ENCODE data around the gene BEND6.

BEND6 gene

DNA sequence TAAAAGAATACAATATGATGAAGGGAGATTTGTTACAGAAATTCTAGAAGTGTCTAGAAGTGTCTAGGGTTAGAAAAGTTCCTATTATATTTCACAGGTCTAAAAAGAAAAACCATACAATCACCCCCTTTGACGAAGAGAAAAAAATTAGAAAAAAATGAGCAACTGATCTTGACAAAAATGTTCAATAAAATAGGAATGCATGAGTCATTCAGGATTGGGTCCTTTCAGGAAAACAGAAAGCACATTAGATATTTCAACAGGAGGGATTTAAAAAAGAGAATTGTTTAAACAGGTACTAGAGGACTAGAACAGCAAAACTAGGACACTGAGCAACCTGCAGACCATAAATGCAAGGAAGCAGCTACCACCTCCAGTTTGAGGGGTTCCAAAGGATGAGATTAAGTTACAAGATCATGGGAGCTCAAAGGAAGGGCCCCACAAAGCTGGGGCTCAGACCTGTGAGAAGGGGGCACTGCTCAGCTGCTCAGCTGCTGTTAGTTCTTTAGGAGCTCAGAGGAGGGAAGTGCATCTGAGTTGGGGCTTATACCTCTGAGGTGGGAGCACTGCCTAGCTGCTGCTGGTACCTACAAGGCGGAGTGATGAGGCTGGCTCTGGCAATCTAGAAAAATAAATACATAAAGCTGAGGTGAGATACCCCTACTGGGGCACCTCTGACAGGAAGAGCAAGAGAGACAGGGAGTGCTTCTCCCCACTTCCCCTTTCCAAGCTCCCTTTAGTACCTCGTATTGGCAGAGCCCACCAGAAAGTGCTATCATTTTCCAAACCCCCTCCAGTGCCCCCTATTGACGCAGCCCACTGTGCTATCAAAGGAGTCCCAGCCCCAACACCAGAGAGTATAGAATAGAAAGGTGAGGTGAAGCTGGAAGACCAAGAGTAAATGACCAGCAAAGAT, 27.1 kb upstream of the BEND6 start:
- Mint-ChIP-seq H3K27ac (no peak overlapping the region), H3K36me3 (ENCODE audit: insufficient read depth) (no peaks in the 10 kb centered on the region), H3K4me3 (no peak overlapping the region), H3K27me3 (peaks cover 59 to 70% of the 10 kb centered on the region in 2 donors), H3K4me1 (ENCODE audit: low read depth in 2 of 2) (no peaks in the 10 kb centered on the region), H3K9me3 (no peaks in the 10 kb centered on the region)
- DNase-seq = no peak
- no peak for ATAC-seq (replicated peaks)

DNA sequence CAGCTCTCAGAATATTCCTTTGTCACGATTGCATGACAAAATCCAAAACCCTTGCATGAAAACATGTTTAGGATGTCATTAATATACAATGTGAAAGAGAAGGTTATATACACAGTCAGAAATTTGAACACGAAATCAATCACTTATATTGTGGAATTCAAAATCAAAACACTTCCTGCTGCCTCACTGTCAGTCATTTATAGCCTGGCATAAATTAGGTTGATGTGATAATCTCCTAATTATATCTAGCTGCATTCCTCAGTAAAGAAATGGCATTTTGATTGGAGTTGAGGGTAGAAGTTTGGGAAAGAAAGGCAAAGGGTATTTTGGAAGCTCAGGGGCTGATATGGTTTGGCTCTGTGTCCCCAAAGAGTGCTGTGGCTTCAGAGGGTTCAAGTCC, 24.1 kb upstream of the BEND6 start:
- no peaks in the 10 kb centered on the region for H3K9me3 Mint-ChIP-seq
- DNase-seq (no peak), ATAC-seq (replicated peaks) (no peak)
- no peaks in the 10 kb centered on the region for H3K36me3 Mint-ChIP-seq (ENCODE audit: insufficient read depth)
- H3K27ac Mint-ChIP-seq = no peak overlapping the region
- no peaks in the 10 kb centered on the region for H3K4me1 Mint-ChIP-seq (ENCODE audit: low read depth in 2 of 2)
- H3K4me3 Mint-ChIP-seq = no peak overlapping the region
- H3K27me3 Mint-ChIP-seq = peaks cover 47 to 55% of the 10 kb centered on the region in 2 donors

- ATAC-seq (replicated peaks) (no peak), DNase-seq (no peak)
- Mint-ChIP-seq H3K36me3 (ENCODE audit: insufficient read depth) (no peaks in the 10 kb centered on the region), H3K9me3 (no peaks in the 10 kb centered on the region), H3K4me3 (no peak overlapping the region), H3K4me1 (ENCODE audit: low read depth in 2 of 2) (no peaks in the 10 kb centered on the region), H3K27me3 (peaks cover 30 to 41% of the 10 kb centered on the region in 2 donors), H3K27ac (no peak overlapping the region)
Measured at GRCh38 chr6:56932910-56933477, 21.9 kb upstream of the BEND6 start.

GRCh38 chr6:56933650-56934049, 21.3 kb upstream of the BEND6 start:
- Mint-ChIP-seq H3K4me1 (ENCODE audit: low read depth in 2 of 2) (no peaks in the 10 kb centered on the region), H3K36me3 (ENCODE audit: insufficient read depth) (no peaks in the 10 kb centered on the region), H3K27me3 (peaks cover 29 to 37% of the 10 kb centered on the region in 2 donors), H3K27ac (no peak overlapping the region), H3K4me3 (no peak overlapping the region), H3K9me3 (no peaks in the 10 kb centered on the region)
- ATAC-seq (replicated peaks) (no peak), DNase-seq (no peak)

- Mint-ChIP-seq H3K4me3 (no peak overlapping the region), H3K27me3 (peaks cover 29 to 37% of the 10 kb centered on the region in 2 donors), H3K27ac (no peak overlapping the region), H3K4me1 (ENCODE audit: low read depth in 2 of 2) (no peaks in the 10 kb centered on the region), H3K9me3 (no peaks in the 10 kb centered on the region), H3K36me3 (ENCODE audit: insufficient read depth) (no peaks in the 10 kb centered on the region)
- ATAC-seq (replicated peaks) (no peak), DNase-seq (no peak)
Measured at GRCh38 chr6:56934876-56935275, 20.0 kb upstream of the BEND6 start.

GRCh38 chr6:56936466-56936865, 18.4 kb upstream of the BEND6 start:
- no peak overlapping the region for H3K27ac Mint-ChIP-seq
- ATAC-seq (replicated peaks) = no peak
- peaks cover 4 to 7% of the 10 kb centered on the region in 2 donors for H3K9me3 Mint-ChIP-seq
- no peak for DNase-seq
- H3K4me3 Mint-ChIP-seq = no peak overlapping the region
- H3K4me1 Mint-ChIP-seq (ENCODE audit: low read depth in 2 of 2) = no peaks in the 10 kb centered on the region
- H3K36me3 Mint-ChIP-seq (ENCODE audit: insufficient read depth) = no peaks in the 10 kb centered on the region
- peaks cover 25 to 29% of the 10 kb centered on the region in 2 donors for H3K27me3 Mint-ChIP-seq

- Mint-ChIP-seq H3K27ac (no peak overlapping the region), H3K9me3 (peaks cover 4 to 7% of the 10 kb centered on the region in 2 donors), H3K4me1 (ENCODE audit: low read depth in 2 of 2) (no peaks in the 10 kb centered on the region), H3K27me3 (peaks cover 5 to 8% of the 10 kb centered on the region in 2 donors), H3K4me3 (no peak overlapping the region), H3K36me3 (ENCODE audit: insufficient read depth) (no peaks in the 10 kb centered on the region)
- ATAC-seq (replicated peaks) (no peak), DNase-seq (no peak)
Measured at GRCh38 chr6:56938649-56939191, 16.2 kb upstream of the BEND6 start.

GRCh38 chr6:56940463-56940862, 14.4 kb upstream of the BEND6 start:
- no peaks in the 10 kb centered on the region for H3K36me3 Mint-ChIP-seq (ENCODE audit: insufficient read depth)
- peaks cover 14 to 20% of the 10 kb centered on the region in 2 donors for H3K27me3 Mint-ChIP-seq
- no peaks in the 10 kb centered on the region for H3K4me1 Mint-ChIP-seq (ENCODE audit: low read depth in 2 of 2)
- no peak for DNase-seq
- H3K4me3 Mint-ChIP-seq = no peak overlapping the region
- peaks cover 4 to 7% of the 10 kb centered on the region in 2 donors for H3K9me3 Mint-ChIP-seq
- no peak for ATAC-seq (replicated peaks)
- no peak overlapping the region for H3K27ac Mint-ChIP-seq

DNA sequence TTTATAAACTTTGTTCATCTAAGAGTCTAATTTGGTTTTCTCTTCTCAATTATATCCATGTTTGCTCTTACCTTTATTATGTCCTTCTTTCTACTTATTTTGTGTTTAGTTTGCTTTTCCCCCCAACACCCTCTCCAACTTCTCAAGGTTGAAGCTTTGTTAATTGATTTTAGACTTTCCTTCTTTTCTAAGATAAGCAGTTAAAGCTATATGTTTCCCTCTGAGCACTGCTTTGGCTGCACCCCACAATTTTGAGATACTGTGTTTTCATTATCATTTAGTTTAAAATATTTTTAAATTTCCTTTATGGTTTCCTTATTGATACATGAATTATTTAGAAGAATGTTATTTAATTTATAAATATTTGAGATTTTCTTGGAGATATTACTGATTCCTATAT, 13.9 kb upstream of the BEND6 start:
- Mint-ChIP-seq H3K27me3 (peaks cover 16 to 20% of the 10 kb centered on the region in 2 donors), H3K36me3 (ENCODE audit: insufficient read depth) (no peaks in the 10 kb centered on the region), H3K27ac (no peak overlapping the region), H3K4me1 (ENCODE audit: low read depth in 2 of 2) (no peaks in the 10 kb centered on the region), H3K9me3 (peaks cover 4 to 7% of the 10 kb centered on the region in 2 donors), H3K4me3 (no peak overlapping the region)
- no peak for ATAC-seq (replicated peaks)
- no peak for DNase-seq

DNA sequence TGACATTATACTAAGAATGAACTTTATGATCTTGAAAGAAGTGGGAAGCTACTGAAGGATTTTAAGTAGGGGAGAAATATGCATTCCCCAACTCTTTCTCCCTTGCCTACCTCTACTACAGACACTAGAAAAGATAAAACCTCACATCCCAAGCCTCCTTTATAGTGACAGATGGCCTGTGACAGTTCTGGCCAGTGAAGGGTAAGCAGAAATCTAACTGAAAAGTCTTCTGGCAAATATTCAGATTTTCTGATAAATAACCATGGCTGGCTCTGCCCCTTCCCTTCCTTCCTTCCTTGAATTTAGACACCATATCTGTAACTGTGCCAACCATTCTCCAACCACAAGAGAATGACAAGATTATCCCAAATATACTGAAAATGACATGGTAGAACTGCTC, 10.2 kb upstream of the BEND6 start:
- Mint-ChIP-seq H3K27ac (no peak overlapping the region), H3K9me3 (peaks cover 4 to 7% of the 10 kb centered on the region in 2 donors), H3K27me3 (peaks cover 37 to 41% of the 10 kb centered on the region in 2 donors), H3K36me3 (ENCODE audit: insufficient read depth) (peaks cover 4% of the 10 kb centered on the region), H3K4me1 (ENCODE audit: low read depth in 2 of 2) (no peaks in the 10 kb centered on the region), H3K4me3 (no peak overlapping the region)
- ATAC-seq (replicated peaks) (no peak), DNase-seq (no peak)

DNA sequence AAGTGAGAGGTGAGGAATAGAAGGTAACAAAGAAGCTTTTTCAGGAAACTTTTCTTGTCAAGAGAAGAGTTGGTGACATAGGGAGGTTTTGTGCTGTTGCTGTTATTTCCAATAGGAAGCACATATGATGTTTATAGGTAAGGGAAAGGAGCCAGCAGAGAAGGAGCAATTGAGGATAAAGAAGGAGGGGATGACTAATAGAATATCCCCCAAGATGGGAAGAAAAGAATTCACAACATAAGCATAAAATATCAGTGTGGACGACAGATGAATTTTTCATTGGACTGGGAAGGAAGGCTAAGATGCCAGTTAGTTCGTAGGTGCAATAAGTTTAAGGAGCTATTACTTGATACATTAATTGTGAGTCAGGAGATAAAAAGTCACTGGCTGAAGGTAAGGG, 8.5 kb upstream of the BEND6 start:
- Mint-ChIP-seq H3K9me3 (no peaks in the 10 kb centered on the region), H3K27ac (no peak overlapping the region), H3K4me1 (ENCODE audit: low read depth in 2 of 2) (no peaks in the 10 kb centered on the region), H3K4me3 (no peak overlapping the region), H3K36me3 (ENCODE audit: insufficient read depth) (peaks cover 4% of the 10 kb centered on the region), H3K27me3 (peaks cover 36 to 38% of the 10 kb centered on the region in 2 donors)
- DNase-seq (no peak), ATAC-seq (replicated peaks) (no peak)

DNA sequence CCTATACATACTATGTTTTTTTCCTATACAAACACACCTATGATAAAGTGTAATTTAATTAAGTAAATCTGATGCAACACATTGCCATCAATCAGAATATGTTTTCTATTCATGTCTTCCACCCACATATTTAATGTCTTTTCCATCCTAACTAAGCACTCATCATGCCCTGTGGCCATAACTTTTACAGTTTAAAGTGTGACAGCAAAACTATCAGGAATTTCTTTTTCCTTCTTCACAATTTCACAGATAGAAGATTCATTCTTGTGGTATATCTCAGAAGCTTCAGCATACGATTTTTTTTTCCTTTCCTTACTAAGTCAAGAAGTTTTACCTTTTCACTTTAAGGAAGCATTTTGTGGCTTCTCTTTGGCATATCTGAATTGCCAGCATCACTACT, 7.0 kb upstream of the BEND6 start:
- ATAC-seq (replicated peaks) (no peak), DNase-seq (no peak)
- Mint-ChIP-seq H3K27ac (no peak overlapping the region), H3K27me3 (peaks cover 41 to 45% of the 10 kb centered on the region in 2 donors), H3K36me3 (ENCODE audit: insufficient read depth) (peaks cover 4% of the 10 kb centered on the region), H3K9me3 (no peaks in the 10 kb centered on the region), H3K4me3 (no peak overlapping the region), H3K4me1 (ENCODE audit: low read depth in 2 of 2) (no peaks in the 10 kb centered on the region)

DNA sequence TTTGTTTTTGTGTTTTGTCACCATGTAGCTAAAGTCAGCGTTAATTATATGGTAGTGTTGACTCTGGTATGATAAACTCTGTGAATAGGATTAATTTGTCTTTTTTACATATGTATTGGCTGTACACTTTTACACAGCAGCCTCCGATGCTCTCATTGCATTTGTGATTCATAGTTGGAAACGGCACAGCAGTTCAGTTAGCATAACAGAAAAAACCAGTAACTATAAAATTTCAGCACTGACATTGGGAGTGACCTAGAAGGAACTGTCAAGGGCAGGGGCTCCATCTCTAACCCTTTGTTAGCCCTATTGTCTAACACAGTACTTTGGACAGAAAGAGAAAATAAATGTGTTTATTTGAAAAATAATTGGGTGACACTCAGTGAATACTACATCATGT, 5.6 kb upstream of the BEND6 start:
- H3K27ac Mint-ChIP-seq = no peak overlapping the region
- no peaks in the 10 kb centered on the region for H3K9me3 Mint-ChIP-seq
- no peak overlapping the region for H3K4me3 Mint-ChIP-seq
- no peak for ATAC-seq (replicated peaks)
- peaks cover 5 to 12% of the 10 kb centered on the region in 2 donors for H3K4me1 Mint-ChIP-seq (ENCODE audit: low read depth in 2 of 2)
- H3K36me3 Mint-ChIP-seq (ENCODE audit: insufficient read depth) = peaks cover 4% of the 10 kb centered on the region
- no peak for DNase-seq
- H3K27me3 Mint-ChIP-seq = peaks cover 52 to 56% of the 10 kb centered on the region in 2 donors

All from effector memory CD8-positive, alpha-beta T cell (primary cell).